CD4-positive, alpha-beta T cell treated with Interleukin-10 for 1 hour (primary cell): Measurements from ENCODE around the gene STX7.
A peak's percentile ranks its signal among the peaks of the same experiment; 100 is the strongest.
"Not testable (repeated sequence)": the region's sequence is repeated elsewhere in the genome, so short reads cannot be mapped to it uniquely, and the experiment has no call there.

Experiments
- DNase-seq: peaks from one replicate; pipeline ENCODE4 v3.0.0-alpha.2; 2020

The STX7 gene

GRCh38 chr6:132512638-132513632 is at the start of gene STX7:
TSS of gene STX7 (minus strand) at chr6:132513116. CDS start at chr6:132503530, 9,586 bp downstream.
- peak; percentile 89 for DNase-seq

GRCh38 chr6:132560087-132560486 is 47.2 kb upstream of the STX7 start:
- not testable (repeated sequence) for DNase-seq

GRCh38 chr6:132552372-132552771 is 39.5 kb upstream of the STX7 start, which contains the start of gene TAAR8:
TSS of gene TAAR8 (plus strand) at chr6:132552672. CDS start at chr6:132552693, 21 bp downstream.
- no peak for DNase-seq

- no peak for DNase-seq
Measured at GRCh38 chr6:132551214-132551613, 38.3 kb upstream of the STX7 start.

DNA sequence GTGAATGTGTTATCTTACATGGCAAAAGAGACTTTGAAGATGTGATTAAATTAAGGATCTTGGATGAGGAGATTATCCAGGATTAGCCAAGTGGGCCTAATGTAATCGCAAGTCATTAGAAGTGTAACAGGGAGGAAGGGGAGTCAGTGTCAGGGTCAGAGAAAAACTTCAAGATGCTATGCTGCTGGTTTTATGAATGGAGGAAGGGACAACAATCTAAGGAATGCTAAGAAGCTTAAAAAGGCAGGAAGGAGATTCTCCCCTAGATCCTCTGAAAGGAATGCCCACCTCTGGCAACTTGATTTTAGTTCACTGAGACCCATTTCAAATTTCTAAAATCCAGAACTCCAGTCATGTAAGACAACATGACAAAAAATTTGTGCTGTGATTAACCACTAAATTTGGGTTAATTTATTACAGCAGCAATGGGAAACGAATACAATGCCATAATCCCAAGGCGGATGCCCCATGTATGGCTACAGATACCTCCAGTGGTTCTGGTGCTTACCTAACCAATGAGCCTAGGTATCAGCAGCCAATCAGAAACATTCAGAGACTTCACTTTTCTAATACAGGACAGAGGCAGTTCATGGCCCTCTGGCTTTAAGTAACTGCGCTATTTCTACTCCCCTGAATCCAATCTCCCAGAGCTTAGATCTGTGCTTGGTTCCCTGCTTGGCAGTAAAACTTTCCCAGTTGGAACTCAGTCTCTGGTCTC is 36.0 kb upstream of the STX7 start:
- no peak for DNase-seq

GRCh38 chr6:132544826-132545225 is 31.9 kb upstream of the STX7 start:
- no peak for DNase-seq

DNA sequence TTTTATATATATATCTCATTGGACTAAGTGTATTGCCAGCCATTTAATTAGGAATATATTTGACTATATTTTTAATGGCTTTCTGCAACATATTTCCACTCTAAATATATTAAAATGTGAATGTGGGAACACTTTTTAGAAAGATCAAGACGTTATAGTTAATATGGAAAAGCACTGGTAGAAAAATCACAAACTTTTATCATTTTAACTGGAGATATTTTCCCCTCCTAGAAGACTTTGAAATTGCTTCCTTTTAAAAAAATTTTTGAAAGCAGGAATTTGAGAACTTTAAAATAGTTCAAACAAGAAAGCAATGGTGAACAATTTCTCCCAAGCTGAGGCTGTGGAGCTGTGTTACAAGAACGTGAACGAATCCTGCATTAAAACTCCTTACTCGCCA is 25.1 kb upstream of the STX7 start, which contains the start of gene TAAR9:
TAAR9 (plus strand) TSS at position 301 of the 400 bp plus-strand sequence; CDS start at position 314, 13 bp downstream.
- no peak for DNase-seq

- no peak for DNase-seq
Measured at GRCh38 chr6:132537145-132537544, 24.2 kb upstream of the STX7 start.

- DNase-seq = not testable (repeated sequence)
Measured at GRCh38 chr6:132534546-132534945, 21.6 kb upstream of the STX7 start.

DNA sequence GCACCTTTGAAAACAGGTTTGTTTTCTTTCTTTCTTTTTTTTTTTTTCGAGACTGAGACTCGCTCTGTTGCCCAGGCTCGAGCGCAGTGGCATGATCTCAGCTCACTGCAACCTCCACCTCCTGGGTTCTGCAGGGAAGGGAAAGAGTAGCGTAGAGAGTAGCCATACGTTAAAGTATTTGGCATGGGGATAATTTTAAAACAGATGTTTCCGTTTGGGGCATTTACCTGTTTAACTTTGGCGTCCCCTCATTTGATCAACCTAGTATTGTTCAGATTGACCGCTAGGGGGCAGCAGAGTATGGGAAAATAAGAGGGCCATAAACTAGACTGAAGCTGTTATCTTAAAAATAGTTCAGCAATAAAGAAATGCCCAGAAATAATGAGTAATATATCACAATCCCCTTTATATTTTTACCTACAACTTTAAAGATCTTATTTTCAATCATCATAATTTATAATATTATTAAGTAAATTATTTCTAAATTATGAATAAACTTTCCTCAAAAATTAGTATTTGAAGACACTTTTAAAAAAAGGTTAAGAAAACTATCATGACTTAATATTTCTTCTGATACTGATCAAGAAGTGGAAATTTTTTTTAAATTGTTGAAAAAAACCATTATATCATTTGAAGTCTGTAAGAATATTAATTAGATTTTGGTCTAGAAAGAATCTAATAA is 17.5 kb upstream of the STX7 start:
- peak; percentile 74 for DNase-seq

DNA sequence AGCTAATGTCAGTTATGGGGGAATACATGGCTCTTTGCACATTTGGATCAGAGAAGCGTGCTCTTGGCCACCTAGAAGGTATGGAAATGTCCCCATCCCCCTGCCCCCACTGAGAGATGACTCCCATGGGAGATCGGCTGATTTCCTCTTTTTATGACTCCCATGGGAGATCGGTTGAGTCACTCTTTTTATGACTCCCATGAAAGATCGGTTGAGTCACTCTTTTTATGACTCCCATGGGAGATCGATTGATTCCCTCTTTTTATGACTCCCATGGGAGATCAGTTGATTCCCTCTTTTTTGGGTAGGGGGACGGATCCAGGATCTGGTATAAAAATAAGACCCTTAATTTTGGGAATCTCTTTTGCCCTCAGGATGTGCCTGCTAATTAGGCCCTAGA is 14.9 kb upstream of the STX7 start:
- DNase-seq = no peak

DNA sequence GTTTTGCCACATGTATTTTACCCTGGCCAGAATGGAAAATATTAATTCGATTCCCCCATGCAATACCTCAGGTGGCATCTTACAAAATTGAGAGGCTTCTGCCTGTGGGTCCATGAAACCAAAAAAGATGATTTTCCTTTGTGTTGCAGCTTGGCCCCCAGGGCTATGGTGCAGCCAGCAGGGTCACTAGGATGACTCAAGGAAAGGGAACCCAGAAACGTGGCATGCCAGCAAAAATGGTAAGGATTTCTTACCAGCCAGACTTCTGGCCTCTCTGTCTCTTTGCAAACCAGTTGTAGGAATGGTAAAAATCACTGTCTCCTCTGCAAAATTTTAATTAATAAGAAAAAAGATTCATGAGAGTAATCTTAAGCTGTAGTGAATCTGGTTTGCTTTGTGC is 13.5 kb upstream of the STX7 start:
- no peak for DNase-seq

DNA sequence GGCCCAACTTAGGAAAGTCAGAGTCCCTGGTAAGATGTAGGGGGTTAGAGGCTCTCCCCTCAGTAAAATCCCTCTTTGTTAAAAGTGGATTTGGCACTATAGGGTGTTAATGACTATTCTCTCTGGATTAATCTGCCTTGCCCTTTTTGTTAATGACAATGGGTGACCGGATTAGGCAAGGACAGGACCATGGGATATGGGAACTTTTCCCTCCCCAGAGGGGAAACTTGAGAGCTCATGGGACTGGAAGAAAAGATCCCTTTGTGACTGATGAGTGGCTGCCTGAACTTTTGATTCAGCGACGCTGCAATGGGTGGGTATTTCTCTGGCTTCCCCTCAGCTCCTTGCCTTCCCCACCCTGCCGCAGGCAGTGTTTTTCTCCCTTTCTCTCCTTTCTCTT is 12.9 kb upstream of the STX7 start:
- no peak for DNase-seq

DNA sequence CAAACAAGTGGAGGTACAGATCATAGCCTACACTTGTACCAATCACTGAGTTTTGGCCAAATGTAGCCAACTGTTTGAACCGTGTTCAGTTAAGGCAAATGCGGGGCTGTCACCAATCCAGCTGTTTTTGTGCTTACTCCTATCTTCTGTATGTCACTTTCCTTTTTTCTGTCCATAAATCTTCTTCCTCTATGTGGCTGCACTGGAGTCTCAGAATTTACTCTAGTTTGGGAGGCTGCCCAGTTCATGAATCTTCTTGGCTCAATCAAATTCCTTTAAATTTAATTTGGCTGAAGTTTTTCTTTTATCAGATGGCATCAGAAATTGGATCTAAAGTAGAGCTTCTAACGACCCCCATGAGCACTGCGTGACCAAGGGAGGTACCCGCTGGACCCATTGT is 11.7 kb upstream of the STX7 start:
- DNase-seq = no peak

DNA sequence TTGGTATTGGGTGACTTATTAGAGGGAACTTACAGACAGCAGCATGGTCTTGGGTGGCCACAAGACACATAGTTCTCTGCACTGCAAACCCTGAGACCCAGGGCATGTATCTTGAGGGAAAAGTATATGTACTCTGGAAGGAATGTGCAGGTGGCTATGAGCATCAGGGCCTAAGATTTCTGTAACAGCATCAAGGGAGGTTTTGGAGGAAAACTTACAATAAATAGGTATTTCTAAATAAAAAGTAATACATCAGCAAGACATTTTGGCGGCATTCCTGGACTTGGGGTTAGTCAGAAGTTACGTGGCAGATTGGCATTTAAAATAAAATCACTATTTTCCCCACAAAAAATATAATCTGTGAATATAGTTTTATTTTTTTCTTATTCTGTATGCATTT is 8.0 kb upstream of the STX7 start:
- no peak for DNase-seq

DNA sequence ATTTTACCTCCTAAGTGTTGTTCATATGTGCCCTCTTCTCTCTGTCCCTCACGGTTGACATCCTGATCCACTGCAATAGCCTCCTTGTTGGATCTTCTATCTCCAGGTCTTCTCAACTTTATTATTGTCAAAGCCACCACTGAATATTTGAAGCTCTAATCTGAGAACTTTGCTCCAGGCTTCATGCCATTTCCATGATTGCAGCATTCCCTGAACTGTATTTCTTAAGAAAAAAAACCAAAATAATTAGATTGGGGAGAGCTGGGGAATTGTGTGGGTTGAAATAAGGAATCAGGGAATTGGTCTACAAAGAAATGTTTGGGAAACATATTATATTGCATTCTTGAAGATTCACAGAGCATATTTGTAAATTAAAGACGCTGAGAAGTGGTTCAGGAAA is 2.5 kb upstream of the STX7 start:
- DNase-seq = no peak

DNA sequence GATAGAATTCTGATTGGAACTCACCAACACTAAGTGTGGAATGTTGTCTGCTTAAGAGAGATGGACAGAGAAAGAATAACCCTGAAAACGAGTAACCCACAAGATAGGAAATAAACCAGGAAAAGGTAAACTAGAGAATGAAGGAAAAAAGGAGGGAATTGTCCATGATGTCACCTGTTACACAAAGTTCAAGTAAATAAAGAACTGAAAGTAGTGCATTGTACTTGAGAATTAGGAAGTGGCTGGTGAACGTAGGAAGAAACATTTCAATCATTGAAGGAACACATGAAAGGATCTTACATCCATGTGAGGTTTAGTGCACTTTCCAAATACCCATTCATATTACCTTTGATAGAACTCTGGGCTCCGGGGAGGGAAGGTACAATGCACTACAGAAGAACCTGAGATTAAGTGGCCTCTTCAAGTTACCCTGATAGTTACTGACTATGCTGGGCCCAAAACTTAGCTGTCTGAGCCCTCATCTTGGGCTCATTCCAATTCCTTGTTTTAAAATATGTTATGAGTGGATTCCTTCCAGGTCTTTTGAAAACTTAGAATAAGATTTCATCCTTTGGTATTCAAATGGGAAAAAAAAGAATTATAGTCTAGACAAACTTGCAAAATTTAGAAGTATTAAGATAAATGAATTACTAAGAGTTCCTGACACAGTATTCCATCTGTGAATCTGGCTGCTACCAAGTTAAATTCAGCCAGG is 1.1 kb upstream of the STX7 start:
- no peak for DNase-seq

- no peak for DNase-seq
Measured at GRCh38 chr6:132512342-132512637, 626 bp downstream of the STX7 start.

GRCh38 chr6:132511831-132512220 is 1.1 kb downstream of the STX7 start:
- no peak for DNase-seq

DNA sequence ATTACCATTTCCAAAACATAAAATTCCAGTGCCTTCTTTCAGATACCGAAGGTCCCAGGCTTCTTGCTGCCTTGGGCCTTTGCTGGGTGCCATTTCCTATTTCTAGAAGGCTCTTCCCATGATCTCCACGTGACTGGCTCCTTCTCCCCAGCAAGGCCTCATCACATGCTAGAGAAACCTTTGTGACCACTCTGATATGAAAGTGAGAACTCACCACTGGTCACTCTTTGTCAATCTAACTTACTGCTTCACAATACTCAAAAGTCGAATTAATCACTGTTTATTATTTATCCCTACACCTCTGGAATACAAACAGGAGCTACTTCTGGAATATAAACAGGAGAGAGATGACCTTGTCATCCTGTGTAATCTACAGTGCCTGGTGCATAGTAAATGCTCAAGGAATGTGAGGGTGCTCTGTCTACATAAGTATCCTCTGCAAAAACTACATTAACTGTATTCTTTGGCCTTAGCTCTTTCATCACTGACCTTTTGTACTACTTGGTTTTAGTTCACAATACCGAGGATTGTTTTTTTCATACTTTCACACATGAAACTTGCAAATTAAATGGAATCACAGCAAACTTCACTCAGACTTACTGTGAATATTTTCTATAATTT is 1.6 kb downstream of the STX7 start:
- no peak for DNase-seq

- no peak for DNase-seq
Measured at GRCh38 chr6:132506869-132507808, 5.8 kb downstream of the STX7 start.
